Vagina (tissue), 2 donors: Measurements from ENCODE around the gene CD48.
"Not testable (repeated sequence)": the region's sequence is repeated elsewhere in the genome, so short reads cannot be mapped to it uniquely, and the experiment has no call there.

Experiments used
- POLR2A ChIP-seq, 2 donors: fragments of 450-650 bp; IDR thresholded peaks; one replicate each; pipeline ENCODE4 v1.6.1; 2017; ENCODE audit warnings: antibody characterized with exemption in 2 of 2, mild to moderate bottlenecking in 2 of 2, moderate library complexity in 2 of 2
- POLR2AphosphoS5 ChIP-seq, 2 donors: sonication (generic); formaldehyde crosslinking; IDR thresholded peaks; one replicate each; pipeline ENCODE4 v1.9.0; 2017; ENCODE audit warnings: antibody characterized with exemption in 2 of 2, mild to moderate bottlenecking in 2 of 2, low read depth in 1 of 2; ENCODE audit not compliant: insufficient read depth in 1 of 2
- TF ChIP-seq, protein P1 (sequence below), 3 experiments: fragments of 450-650 bp in 2 of 3; fragments of 200-600 bp in 1 of 3; sonication (generic) in 1 of 3; IDR thresholded peaks; one replicate each; pipeline ENCODE4 v1.5.1; 2017 to 2019; ENCODE audit warnings: antibody characterized with exemption in 3 of 3, mild to moderate bottlenecking in 2 of 3, moderate library complexity in 2 of 3

DNA sequence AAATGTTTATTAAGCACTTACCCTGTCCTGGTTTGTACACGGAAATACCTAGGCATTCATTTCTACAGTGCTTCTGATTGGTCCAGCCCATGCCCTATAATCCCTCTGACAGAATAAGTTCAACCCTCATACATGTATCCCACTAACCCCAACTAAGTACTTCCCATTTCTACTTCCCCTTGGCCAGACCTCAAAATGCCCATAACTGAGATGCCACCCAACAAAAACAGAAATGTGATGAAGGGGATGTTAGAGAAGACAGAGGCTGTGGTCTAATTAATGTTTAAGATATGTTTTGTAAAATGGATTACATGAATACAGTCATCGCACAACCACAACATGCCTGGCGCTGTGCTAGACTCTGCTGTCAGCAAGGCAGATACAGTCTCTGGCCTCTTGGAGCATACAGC is 6.4 kb downstream of the CD48 start:
- TF ChIP-seq POLR2A (IDR thresholded peaks at IDR 0.05); POLR2AphosphoS5 (IDR thresholded peaks at IDR 0.05; ENCODE audit: insufficient read depth in 1 of 2, low read depth in 1 of 2): not testable (repeated sequence)
- TF ChIP-seq, protein P1, sequence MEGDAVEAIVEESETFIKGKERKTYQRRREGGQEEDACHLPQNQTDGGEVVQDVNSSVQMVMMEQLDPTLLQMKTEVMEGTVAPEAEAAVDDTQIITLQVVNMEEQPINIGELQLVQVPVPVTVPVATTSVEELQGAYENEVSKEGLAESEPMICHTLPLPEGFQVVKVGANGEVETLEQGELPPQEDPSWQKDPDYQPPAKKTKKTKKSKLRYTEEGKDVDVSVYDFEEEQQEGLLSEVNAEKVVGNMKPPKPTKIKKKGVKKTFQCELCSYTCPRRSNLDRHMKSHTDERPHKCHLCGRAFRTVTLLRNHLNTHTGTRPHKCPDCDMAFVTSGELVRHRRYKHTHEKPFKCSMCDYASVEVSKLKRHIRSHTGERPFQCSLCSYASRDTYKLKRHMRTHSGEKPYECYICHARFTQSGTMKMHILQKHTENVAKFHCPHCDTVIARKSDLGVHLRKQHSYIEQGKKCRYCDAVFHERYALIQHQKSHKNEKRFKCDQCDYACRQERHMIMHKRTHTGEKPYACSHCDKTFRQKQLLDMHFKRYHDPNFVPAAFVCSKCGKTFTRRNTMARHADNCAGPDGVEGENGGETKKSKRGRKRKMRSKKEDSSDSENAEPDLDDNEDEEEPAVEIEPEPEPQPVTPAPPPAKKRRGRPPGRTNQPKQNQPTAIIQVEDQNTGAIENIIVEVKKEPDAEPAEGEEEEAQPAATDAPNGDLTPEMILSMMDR (IDR thresholded peaks at IDR 0.05) = not testable (repeated sequence)
